T-helper 9 cell (primary cell): ENCODE measurements around the gene RPS6KC1.
"Not testable (repeated sequence)": the region's sequence is repeated elsewhere in the genome, so short reads cannot be mapped to it uniquely, and the experiment has no call there.

Experiments used
- DNase-seq: peaks from one replicate; pipeline ENCODE4 v3.0.0-alpha.2; 2020

Gene RPS6KC1

DNA sequence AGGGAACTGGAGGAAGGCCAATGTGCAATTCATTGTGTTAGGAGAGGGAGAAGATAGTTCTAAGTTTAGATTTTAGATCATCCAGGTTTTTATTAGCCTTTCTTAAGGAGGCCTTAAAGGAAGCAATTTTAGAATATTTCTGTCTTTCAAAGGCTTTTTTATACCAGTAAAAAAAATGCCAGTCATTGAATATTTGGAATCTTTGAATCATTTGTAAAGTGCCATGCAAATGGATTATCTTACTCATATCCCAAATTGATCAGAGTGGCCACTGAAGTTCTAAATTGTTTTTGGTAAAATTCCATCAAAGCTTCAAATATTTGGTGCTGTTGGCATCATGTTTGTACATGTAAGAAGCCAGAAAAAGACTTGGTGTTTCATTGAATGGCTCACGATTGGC lies 244.8 kb downstream of the RPS6KC1 start:
- no peak for DNase-seq

DNA sequence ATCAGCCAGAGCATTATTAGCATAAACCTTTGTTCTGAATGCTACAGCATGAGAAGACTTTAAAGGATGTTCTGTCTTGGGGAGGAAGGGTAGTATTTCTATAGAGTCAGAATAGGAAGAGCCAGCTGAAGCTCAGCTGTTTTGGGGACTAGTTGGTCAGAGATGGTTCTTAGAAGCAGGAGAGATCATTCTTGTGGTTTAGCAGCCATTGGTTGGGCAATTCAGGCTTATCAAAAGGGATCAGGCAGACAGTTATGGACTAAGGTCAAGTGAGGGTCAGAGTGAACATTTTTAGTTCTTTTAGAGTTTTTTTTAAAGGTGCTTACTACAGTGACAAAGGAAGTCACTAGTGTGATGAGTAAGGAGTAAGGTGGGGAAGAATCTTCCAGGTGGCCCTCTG lies 245.5 kb downstream of the RPS6KC1 start:
- no peak for DNase-seq

DNA sequence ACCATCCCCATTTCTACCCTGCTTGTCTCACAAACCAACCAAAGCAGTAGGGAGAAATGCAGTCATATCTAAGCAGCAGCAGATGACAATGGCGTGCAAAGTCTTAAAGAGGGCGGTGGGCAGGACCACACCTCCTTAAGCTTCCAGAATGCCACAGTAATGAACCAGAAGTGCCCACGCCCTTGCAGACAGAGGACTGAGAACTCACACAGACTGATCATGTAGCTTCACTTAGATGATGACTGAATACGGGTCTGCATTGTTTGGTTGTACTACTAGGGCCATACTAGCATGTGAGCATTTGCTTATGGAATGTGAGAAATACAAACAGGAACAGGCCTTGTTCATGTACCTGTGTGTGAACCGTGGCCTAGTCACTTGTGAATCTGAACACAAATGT lies 246.0 kb downstream of the RPS6KC1 start:
- DNase-seq, result no peak

DNA sequence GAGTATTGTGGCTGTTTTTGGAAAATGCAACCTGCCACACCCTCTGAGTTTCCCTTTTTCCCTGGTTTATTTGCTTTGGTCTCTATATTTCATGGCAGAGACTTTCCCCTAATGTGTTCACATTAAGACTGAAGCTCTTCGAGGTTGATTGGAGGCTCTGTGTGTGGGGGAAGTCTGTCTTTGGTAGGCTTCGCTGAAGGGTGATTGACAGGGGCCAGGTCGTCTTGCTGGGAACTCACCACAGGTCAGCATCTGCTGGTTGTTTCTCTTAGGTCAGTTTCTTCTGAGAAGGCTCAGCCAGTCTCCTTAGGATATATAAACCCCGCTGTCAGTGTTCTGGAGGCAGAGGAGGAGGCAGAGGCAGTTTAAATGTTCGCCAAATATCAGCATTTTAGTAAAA lies 249.4 kb downstream of the RPS6KC1 start:
- DNase-seq, result no peak

DNA sequence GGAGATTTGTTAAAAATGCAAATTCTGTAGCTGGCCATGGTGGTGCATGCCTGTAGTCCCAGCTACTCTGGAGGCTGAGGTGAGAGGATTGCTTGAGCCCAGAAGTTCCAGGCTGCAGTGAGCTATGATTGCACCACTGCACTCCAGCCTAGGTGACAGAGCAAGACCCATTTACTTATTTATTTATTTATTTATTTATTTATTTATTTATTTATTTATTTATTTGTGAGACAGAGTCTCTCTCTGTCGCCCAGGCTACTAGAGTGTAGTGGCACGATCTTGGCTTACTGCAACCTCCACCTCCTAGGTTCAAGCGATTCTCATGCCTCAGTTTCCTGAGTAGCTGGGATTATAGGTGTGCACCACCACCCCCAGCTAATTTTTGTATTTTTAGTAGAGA lies 250.5 kb downstream of the RPS6KC1 start:
- not testable (repeated sequence) for DNase-seq

DNA sequence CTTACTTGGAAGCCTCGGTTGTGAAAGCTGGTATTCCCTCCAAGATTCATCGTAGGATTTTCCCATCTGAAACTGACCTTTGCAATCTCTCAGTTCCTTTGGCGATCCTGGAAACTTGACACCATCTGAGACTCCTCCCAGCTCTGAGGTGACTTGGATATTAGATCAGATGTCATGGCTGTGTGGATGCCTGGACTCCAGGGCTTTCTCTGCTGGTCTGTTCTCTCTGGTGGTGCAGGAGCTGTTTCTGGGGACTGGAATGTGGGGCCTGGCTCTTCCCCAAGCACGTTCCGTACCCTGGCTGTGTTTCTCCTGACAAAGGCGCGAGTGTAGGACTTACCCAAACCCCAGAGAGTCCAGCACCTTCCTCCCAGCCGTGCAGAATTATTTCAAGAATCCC lies 252.2 kb downstream of the RPS6KC1 start:
- DNase-seq, result no peak

DNA sequence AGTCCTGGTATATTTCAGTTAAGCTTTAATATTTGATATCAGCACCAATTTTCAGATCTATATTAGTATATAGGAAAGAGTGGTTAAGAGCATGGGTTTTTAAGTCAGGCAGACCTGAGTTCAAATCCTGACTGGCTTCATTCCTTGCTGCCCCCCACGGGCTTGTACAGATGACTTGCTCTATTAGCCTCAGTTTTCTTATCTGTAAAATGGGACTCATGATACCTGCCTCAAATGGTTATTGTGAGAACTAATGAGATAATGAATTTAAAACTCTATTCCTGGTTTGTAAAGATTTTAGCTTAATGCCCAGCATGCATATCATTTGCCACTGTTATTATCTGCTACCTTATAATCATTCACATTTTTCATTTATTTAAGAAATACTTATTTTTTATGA lies 264.5 kb downstream of the RPS6KC1 start:
- no peak for DNase-seq

DNA sequence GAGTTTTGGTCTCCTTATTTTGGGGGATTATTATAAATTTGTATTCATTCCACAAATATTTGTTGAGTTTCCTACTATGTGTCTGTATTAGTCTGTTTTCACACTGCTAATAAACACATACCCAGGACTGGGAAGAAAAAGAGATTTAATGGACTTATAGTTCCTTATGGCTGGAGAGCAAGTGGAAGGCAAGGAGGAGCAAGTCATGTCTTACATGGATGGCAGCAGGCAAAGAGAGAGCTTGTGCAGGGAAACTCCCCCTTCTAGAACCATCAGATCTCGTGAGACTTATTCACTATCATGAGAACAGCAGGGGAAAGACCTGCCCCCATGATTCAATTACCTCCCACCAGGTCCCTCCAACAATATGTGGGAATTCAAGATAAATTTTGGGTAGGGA lies 267.4 kb downstream of the RPS6KC1 start:
- DNase-seq, result not testable (repeated sequence)

DNA sequence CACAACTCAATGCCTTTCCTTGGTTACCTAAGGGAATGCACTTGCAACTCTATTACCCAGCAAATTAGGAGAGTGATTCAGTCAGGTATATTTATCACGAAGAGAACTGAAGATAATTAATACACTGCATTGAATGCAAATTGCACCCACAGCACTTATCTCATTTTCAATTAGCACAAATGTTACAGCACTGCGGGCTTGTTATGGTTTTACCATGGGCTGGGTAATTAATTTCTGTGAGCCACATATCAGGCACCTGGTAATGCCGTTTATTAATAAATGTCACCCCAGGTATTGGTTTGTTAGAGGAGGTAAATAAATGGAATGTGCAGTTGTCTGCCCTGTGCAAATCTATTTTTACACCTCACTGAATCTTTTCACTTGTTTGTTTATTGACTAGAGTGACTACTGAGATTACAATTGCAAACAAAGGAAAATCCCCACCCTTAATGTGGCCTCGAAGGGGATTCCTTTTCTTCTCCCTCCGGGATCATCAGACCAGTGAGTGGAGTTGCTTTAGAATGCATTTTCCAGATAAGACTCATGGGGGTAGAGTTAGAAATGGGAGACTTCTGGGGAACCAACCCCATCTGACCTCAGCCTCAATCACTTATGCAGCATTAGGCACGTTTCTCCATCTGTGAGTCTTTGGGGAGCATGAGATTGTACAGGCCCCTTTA lies 269.3 kb downstream of the RPS6KC1 start:
- DNase-seq, result no peak
